ENCODE data around the gene EIPR1.

Gene EIPR1

DNA sequence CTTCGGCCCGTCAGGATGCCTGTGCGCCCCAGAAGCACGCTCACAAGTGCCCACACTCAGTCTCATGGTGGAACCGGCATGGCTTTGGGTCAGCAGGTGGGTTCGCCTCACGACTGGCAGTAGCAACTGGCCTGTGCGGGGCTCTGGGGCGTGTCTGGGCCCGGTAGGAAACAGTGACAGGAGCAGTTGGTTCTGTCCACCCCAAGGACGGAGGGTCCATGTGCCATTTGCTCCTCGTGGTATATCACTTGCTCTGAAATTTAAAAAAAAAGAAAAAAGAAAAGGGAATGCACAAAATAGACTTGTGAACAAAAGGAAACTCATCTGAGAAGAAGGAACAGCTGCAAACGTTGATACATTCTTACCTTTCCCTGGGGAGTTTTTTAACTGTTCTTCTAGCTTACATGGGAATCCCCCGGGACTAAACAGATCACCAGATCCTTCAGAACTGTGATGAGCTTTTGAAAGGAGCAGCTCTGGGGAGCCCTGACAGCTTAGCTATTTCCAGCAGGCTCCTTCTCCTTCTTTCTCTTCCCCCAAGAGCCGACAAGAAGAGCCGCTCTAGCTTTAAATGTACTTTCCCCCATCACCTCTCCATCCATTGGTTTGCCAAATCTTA is 44.7 kb upstream of the EIPR1 start:
- peak; percentile 63 for DNase-seq (ENCODE audit: extremely low spot score)
- ChIA-PET POLR2A (no interaction called here), CTCF (interaction anchor here (0.8 to 10.9 kb wide), 19 partner anchors 9 to 236 kb away, joined by 3 to 103 read pairs (median 5); partner anchors contain the start of gene ALLC)
- TF ChIP-seq, protein P1, sequence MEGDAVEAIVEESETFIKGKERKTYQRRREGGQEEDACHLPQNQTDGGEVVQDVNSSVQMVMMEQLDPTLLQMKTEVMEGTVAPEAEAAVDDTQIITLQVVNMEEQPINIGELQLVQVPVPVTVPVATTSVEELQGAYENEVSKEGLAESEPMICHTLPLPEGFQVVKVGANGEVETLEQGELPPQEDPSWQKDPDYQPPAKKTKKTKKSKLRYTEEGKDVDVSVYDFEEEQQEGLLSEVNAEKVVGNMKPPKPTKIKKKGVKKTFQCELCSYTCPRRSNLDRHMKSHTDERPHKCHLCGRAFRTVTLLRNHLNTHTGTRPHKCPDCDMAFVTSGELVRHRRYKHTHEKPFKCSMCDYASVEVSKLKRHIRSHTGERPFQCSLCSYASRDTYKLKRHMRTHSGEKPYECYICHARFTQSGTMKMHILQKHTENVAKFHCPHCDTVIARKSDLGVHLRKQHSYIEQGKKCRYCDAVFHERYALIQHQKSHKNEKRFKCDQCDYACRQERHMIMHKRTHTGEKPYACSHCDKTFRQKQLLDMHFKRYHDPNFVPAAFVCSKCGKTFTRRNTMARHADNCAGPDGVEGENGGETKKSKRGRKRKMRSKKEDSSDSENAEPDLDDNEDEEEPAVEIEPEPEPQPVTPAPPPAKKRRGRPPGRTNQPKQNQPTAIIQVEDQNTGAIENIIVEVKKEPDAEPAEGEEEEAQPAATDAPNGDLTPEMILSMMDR (IDR thresholded peaks at IDR 0.05; ENCODE audit: control extremely low read depth, extremely low read depth, low read depth, missing control alignments): no peak

DNA sequence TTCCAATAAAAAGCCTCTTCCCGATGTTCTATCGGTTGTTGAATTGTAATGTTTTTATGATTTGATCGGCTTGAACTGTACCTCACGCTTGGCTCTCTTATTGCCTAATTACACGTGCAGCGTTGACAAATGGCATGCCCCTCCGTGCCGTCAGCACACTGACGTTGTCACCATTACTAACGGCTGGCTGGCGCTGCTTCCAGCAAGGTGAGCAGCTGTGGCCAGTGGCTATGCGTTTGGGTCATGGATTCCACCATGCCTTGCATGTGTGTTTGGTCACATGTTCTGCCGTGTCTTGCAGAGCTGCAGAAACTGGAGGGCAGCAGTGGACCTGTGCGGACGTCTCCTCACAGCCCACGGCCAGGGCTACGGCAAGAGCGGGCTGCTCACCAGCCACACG is 44.0 kb upstream of the EIPR1 start:
- DNase-seq (ENCODE audit: extremely low spot score): no peak
- ChIA-PET CTCF (interaction anchor here (1.5 to 10.9 kb wide), 3 partner anchors 8 to 72 kb away, joined by 3 to 103 read pairs (median 40); no protein-coding TSS in a partner anchor), POLR2A (no interaction called here)
- TF ChIP-seq, protein P1 (IDR thresholded peaks at IDR 0.05; ENCODE audit: control extremely low read depth, extremely low read depth, low read depth, missing control alignments): no peak

DNA sequence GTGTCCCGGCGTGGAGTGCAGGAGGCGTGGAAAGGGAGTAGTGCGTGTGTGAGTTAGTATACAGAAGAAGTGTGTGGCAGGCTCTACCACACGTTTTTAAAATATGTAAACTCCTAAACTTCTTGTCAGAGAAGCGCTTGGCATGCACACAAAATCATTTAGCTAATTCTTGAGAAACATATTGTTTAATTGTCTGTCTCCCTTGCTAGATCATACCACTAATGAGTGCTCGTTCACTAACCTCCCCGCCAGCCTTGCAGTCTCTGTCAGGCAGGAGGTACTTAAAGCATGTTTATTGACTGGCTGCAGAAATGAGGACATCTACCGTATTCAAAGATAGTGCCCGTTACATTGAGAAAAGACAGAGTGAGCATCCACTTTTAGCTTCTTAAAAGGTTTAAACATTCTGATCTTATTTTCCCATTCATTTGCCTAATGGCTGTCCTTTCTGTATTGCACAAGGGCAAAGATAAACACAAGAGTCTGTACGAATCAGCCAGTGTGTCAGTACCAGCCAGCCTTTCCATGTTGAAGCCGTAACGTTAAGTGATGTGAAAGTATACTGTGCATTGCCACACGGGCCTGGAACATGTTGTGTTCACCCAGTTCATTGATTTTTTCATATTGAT is 43.3 kb upstream of the EIPR1 start:
- TF ChIP-seq, protein P1 (IDR thresholded peaks at IDR 0.05; ENCODE audit: control extremely low read depth, extremely low read depth, low read depth, missing control alignments): no peak
- ChIA-PET CTCF (interaction anchor here (1.0 to 1.5 kb wide), 4 partner anchors 13 to 73 kb away, joined by 3 to 4 read pairs (median 3); no protein-coding TSS in a partner anchor), POLR2A (no interaction called here)
- DNase-seq (ENCODE audit: extremely low spot score): no peak

DNA sequence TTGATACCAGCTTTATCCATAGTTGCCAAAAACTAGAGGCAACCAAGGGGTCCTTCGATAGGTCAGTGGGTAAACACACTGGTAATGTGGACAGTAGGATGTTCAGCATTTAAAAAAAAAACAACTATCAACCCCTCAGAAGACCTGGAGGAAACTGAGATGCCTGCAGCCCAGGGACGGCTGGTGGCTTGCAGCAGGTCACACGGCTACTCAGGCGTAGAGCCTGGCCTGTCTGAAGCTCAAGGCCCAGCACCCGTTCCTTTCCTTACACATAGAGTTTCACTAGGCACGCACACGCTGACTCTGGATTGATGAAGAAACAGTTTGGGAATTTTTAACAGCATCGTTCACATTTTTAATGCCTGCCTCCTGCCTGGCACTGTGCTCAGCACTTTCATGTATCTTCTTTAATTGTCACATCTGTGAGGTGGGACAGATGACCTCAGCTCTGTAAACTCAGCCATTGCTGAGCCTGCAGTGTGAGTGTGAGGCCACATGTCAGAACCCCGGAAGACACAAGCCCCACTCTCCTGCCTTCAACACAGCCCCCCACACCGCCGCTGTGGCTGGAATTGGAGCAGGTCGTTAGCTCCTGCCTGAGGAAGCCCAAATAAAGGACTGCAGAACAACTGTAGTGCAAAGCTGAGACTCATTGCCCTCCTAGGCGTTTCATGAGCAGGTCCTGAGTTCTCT is 42.6 kb upstream of the EIPR1 start:
- TF ChIP-seq, protein P1 (IDR thresholded peaks at IDR 0.05; ENCODE audit: control extremely low read depth, extremely low read depth, low read depth, missing control alignments): no peak
- CTCF ChIA-PET: interaction anchor here (0.9 to 1.2 kb wide), 4 partner anchors 10 to 49 kb away, joined by 3 to 4 read pairs (median 4); no protein-coding TSS in a partner anchor
- POLR2A ChIA-PET: no interaction called here
- DNase-seq (ENCODE audit: extremely low spot score): no peak

DNA sequence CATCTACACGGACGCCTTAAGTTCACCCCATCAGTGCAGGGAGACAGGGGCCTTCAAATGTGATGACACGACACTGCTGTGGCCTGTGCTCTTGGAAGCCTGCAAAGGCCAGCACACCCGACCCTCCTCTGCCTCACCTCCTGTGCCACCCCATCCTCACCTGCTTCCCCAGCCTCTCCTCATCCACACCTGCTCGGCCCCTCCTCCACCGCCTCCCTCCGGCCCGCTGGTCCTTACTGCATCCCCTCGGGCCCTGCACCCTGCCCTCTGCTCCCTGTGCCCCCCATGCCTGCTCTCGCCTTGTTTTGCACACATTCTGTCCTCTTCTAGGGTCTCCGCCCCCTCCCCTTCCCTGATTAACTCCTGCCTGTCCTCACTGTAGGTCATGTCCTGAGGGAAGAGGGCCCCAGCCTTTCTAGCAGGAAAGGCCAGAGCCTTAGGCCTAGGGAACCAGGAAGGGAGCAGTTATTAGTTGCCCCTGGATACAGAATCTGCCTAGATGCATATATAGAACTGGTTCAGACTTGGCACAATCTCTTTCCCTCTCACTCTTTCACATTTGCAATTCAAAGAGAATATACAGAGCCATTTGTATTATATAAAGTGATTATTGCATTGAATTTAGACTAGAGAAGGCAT is 41.3 kb upstream of the EIPR1 start:
- DNase-seq (ENCODE audit: extremely low spot score): no peak
- ChIA-PET CTCF (interaction anchor here (0.8 to 0.9 kb wide), 2 partner anchors 12 to 43 kb away, joined by 3 to 4 read pairs; no protein-coding TSS in a partner anchor), POLR2A (no interaction called here)
- TF ChIP-seq, protein P1 (IDR thresholded peaks at IDR 0.05; ENCODE audit: control extremely low read depth, extremely low read depth, low read depth, missing control alignments): no peak
